GM12873 (cell line): ENCODE results near the gene NPC1.

ENCODE experiments used
- TF ChIP-seq, protein P1 (sequence below): IDR thresholded peaks from 2 replicates; pipeline ENCODE4 v1.5.1; 2012; ENCODE audit warnings: low read depth, mild to moderate bottlenecking, moderate library complexity, low read length, control low read depth; ENCODE audit not compliant: insufficient read depth; ENCODE audit errors: missing control alignments

Gene NPC1

DNA sequence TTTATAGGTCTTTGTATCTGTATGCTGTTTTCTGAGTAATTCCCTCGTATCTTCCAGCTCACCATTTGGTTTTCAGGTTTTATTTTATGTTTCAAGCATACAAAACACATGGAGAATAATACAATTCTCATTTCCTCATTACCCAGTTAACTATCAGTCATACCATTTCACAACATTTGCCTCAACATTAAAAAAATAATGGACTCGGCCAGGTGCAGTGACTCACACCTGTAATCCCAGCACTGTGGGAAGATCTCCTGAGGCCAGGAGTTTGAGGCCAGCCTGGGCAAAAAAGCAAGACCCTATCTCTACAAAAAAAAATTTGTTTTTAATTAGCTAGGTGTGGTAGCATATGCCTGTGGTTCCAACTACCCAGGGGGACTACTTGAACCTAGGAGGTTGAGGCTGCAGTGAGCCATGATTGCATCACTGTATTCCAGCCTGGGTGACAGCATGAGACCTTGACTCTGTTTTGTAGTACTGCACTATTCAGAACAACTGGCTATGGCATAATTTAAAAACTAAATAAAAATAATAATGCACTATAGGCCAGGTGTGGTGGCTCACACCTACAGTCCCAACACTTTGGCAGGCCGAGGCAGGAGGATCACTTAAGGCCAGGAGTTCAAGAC is 20.3 kb downstream of the NPC1 start:
- TF ChIP-seq, protein P1, sequence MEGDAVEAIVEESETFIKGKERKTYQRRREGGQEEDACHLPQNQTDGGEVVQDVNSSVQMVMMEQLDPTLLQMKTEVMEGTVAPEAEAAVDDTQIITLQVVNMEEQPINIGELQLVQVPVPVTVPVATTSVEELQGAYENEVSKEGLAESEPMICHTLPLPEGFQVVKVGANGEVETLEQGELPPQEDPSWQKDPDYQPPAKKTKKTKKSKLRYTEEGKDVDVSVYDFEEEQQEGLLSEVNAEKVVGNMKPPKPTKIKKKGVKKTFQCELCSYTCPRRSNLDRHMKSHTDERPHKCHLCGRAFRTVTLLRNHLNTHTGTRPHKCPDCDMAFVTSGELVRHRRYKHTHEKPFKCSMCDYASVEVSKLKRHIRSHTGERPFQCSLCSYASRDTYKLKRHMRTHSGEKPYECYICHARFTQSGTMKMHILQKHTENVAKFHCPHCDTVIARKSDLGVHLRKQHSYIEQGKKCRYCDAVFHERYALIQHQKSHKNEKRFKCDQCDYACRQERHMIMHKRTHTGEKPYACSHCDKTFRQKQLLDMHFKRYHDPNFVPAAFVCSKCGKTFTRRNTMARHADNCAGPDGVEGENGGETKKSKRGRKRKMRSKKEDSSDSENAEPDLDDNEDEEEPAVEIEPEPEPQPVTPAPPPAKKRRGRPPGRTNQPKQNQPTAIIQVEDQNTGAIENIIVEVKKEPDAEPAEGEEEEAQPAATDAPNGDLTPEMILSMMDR = no peak

DNA sequence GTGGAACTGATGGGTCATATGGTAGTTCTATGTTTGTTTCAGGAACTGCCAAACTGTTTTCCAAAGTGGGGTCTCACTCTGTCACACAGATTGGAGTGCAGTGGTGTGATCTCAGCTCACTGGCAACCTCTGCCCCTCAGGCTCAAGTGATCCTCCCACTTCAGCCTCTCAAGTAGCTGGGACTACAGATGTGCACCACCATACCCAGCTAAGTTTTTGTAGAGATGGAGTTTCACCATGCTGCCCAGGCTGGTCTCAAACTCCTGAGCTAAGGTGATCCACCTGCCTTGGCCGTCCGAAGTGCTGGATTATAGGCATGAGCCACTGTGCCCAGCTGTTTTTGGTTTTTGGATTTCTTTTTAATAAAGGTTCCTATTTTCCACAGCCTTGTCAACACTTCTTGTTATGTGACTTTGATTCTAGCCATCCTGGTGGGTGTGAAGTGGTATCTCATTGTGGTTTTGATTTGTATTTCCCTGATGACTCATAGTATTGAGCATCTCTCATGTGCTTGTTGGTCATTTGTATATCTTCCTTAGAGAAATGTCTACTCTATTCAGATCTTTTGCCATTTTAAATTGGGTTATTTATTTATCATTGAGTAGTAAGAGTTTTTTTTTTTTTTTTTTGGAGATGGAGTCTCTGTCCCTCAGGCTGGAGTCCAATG is 22.8 kb downstream of the NPC1 start:
- TF ChIP-seq, protein P1 = no peak

DNA sequence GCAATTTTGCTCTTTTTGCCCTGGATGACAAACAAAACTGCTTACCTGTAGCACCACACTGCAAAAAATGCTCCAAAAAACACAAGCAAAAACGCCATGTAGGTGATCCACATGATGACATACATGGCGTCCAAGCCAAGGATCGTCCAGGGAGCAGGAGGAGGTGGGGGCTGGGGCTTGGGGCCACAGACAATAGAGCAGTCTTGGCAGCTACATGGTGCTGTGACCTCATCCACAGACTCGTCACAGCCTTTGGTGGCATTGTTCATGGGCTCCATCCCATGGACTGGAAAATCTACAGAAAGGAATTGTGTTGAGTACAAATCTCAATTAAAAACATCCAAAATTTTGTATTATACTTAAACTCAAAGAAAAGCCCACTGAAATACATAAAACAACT is 26.1 kb downstream of the NPC1 start:
- TF ChIP-seq, protein P1 = no peak

DNA sequence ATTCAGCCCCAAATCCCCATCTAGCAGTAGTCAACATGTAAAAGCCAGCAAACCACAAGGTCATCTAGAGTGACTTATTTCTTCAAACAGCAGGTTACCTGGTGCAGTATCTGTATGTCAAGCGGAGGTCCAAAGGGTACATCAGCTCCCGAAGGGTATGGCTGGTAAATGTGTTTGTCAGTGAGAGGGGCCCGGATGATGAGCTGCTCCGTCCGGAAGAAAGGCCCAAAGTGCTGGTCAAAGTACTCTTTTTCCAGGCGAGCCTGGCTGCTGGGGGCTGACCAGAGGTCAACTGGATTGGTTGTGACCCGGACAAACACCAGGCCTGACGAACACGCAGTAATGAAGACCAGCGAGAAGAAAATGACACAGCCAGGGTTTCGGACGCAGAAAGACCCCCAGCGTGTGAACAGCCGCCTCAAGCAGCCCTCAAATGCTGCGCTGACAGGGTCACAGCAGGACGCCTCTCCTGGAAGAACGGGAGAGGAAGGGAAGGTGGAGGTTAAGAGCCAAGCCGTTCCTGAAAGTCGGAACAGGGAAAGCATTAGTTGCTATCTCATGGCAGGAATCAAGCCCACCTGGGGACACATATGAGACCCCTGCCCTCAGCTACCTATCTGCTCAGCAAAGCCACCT is 30.0 kb downstream of the NPC1 start:
- TF ChIP-seq, protein P1 = no peak

DNA sequence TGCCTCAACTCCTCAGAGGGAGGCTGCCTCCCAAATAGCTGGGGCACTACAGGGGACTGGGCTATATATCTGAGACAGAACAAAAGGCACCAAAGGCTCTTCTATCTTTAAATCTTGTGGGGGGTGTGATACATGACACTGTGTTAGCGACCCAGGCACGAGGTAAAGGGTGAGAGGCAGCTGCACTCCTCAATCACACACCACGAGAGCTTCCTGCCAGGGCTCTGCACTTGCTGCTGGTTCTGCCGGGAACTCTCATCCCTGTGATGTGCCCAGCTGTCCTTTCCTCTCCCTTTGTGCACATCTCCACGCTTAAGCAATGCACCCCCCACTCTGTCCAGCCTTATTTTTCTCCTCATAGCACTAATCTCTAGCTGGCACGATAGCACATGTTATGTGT is 32.4 kb downstream of the NPC1 start:
- TF ChIP-seq, protein P1 = no peak

DNA sequence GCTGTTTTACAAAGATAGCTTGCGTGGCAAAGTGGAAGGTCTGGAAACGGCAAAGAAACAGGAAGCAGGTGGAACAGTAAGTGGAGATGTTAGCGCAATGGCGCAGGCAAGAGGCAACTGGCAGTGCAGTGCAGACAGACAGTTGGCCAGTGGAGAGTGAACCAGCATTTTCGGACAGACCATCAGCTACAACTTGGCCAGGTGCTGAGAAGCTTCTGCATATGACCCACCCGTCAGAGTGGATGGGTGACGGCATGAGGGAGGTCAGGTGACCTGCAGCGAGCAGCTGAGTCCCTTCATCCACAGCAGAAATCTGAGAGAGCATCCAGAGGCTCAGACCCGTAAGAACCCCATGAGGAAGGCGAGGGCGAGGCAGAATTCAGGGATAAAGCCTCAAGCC is 33.8 kb downstream of the NPC1 start:
- TF ChIP-seq, protein P1 = no peak

DNA sequence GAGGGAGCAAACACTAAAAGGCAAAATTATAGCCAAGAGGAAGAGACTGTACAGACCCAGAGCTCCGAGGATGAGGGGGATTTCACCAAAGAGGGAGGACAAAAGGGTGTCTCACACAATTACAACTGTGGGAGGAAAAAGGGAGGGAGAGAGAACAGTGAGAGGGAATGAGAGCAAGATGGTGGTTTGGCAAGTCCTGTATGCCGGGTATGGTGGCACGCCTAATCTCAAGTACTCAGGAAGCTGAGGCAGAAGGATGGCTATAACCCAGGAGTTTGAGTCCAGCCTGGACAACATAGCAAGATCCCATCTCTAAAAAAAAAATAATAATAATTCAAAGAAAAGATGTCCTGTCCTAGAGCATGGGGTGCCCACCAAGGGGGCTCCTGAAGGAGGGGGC is 34.3 kb downstream of the NPC1 start:
- TF ChIP-seq, protein P1 = no peak
